Measurements from ENCODE around the gene HSPA12A.

Gene HSPA12A

GRCh38 chr10:116741391-116742351, 695 bp downstream of the HSPA12A start:
- no peak for DNase-seq (ENCODE audit: low read depth)

- DNase-seq (ENCODE audit: low read depth) = no peak
Observed at GRCh38 chr10:116740971-116741370, 1.4 kb downstream of the HSPA12A start.

DNA sequence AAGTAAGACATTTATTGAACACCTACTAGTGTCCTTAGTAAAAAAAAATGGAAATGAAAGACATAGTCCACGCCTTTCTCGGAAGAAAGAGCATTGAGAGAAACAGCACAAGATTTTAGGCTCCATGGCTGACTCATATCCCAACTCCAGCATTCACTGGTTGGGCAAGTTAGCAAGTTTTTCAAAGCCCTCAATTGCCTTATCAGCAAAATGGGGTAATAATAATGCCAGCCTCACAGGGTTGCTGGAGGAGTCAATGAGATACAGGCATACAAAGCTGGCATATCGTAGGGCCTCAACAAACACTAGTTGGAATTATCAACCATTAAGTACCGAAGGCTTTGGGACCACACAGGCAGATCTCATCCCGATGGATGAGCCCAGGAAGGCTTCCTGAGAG, 4.0 kb downstream of the HSPA12A start:
- DNase-seq (ENCODE audit: low read depth) = no peak

GRCh38 chr10:116737627-116738327, 4.6 kb downstream of the HSPA12A start:
- no peak for DNase-seq (ENCODE audit: low read depth)

DNA sequence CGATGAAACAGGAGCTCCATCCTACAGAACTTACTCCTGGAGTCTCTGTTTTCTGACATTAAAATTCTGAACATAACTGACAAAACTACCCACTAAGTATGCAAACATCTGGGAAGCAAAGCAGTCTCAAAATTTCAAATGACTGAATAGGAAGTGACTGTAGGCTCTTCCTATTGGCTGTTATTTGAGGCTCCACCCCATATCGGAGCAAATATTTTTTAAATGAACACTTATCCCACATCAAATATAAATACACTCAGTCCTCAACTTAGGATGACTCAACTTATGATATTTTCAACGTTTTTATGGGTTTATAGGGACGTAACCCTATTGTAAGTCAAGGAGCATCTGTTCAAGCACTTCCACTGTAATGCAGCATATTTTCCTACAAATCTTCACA, 8.8 kb downstream of the HSPA12A start:
- DNase-seq (ENCODE audit: low read depth) = no peak

DNA sequence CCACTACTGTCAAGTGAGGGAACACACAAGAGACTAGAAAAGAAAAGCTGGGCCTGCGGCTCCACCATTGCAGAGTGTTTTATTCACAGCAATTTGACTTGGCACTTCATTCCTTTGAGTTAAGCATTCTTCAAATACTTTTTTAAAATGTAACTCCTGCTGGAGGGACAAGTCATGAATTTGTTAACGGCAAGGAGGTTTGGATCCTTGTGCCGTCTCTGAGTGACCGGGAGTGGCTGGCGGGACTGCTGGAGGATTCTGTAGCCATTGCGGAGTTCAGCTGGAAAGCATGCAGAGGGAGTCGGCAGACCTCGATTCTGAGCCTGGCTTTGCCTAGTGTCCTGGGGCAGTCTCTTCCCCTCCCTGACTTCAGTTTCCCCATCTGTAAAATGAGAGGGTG, 9.8 kb downstream of the HSPA12A start:
- DNase-seq (ENCODE audit: low read depth) = no peak

GRCh38 chr10:116730464-116731260, 11.7 kb downstream of the HSPA12A start:
- no peak for DNase-seq (ENCODE audit: low read depth)

- DNase-seq (ENCODE audit: low read depth) = no peak
Observed at GRCh38 chr10:116729243-116729642, 13.1 kb downstream of the HSPA12A start.

DNA sequence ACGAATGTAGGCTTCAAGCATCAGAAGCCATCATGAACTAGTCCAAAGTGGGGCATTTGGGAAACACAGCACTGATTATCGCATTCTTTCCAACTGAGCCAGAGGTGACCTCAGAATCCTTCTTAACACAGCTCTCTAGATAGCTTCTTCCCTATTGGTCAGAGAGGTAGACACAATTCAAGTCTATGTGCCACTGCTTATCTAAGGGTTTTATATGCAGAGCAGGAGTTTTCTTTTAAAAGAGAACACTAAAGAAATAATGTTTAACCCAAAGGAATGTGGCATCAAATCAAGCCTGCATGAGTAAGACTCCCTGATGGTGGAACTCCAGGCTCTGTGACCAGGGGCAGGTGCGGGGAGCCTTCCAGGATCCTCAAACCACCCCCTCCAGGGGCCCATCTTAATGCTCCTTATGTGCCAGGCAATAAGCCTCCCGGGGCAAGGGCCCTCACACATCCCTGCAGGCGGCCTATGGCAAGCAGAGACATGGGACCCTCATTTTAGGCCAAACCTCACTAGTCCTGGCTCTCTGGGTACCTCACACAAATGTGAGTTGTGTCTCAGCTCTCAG, 13.8 kb downstream of the HSPA12A start:
- DNase-seq (ENCODE audit: low read depth) = no peak

GRCh38 chr10:116723428-116724281, 18.7 kb downstream of the HSPA12A start:
- peak; percentile 50 for DNase-seq (ENCODE audit: low read depth)

- no peak for DNase-seq (ENCODE audit: low read depth)
Observed at GRCh38 chr10:116722736-116723427, 19.5 kb downstream of the HSPA12A start.

DNA sequence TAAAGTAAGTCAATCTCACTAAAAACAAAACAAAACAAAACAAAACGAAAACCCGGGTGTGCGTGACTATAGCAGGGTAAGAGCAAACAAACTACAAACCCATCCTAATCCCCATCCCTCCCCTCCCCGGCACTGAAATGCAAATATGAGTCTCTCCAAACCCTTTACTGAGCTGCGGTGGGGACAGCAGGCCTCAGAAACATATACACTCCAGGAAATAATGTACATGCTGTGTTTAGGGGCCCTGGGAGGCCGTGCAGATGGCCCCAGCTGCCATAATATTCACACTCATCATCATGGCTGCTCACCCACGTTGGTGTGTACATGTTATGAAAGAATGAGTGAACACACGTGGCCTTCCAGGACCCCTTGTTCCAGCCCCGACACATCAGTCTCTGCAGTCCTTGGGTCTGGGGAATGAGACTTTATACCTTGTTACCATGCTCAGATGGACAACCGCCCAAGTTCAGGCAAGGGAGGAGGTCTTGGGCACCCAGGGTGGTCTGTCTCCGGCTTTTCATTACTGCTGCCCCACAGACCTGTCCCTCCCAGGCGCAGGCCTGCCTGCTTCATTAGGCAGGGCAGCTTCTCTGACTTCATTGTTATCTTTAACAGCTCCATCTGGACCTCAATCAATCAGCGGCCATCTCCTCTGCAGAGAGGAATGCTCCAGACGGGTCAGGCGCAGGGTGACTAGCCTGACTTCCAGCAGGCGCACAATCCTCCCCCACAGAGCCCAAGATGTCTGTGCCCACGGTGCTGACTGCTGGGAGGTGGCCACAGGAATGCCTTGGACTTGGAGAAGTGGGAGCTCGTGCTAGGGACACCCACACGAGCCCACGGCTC, 20.6 kb downstream of the HSPA12A start:
- DNase-seq (ENCODE audit: low read depth) = no peak

DNA sequence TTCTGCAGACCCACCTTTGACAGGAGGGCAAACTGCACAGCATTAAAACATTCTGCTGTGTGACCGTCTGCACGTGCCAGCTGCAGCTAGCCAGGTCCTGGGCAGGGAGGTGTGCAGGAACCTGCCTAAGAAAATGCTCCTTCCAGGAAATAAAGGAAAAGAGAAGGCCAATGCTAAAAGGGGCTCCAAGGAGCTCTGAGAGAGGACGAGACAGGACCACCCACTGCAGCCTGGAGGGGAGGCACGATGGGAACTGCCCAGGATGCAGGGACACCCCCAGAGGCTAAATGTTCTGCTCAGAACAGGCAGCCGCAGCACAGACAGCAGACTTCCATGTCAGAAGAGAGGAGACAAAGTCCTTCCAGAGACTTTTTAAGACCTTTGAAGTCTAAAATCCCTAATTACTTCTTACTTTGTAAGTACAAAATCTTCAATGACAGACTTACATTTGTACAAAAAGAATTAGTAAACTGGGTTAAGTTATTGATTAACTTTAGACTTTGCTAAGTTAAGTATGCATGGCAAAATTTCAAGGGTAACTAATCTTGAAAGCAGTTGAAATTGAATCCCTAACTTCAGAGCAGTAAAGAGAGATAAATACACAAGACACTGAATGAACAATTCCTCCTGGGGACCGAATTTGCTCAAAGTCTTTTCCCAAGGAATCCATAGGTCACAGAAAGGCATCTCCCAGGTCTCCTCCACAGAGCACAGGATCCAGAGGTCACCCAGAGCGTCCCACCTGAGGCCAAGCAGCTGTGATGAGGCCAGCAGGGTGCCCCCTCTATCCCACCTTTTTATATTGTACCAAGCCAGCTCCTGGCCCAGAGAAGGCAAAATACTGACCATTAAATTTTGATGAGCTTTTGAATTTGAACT, 21.5 kb downstream of the HSPA12A start:
- no peak for DNase-seq (ENCODE audit: low read depth)

DNA sequence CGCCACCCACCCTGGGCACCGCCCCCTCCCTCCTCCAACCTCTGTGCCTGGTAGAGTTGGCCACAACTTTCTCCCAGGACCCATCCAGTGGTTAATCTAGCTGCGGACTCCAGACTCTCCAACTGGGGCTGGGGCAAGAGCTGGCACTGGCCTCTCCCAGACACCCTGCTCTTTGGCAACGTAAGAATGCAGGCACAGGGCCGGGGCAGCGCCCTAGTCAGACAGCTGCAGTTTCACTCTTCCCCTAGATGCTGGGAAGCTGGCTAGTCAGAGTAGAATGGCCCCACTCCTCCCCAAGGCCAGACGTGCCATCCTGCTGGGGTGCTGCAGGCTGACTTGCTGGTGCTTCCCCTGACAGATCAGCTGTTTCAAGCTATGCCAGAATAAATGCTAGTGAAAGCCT, 22.1 kb downstream of the HSPA12A start:
- DNase-seq (ENCODE audit: low read depth) = no peak

- DNase-seq (ENCODE audit: low read depth) = no peak
Observed at GRCh38 chr10:116719804-116720203, 22.6 kb downstream of the HSPA12A start.

- no peak for DNase-seq (ENCODE audit: low read depth)
Observed at GRCh38 chr10:116718058-116718457, 24.3 kb downstream of the HSPA12A start.

- no peak for DNase-seq (ENCODE audit: low read depth)
Observed at GRCh38 chr10:116716381-116716780, 26.0 kb downstream of the HSPA12A start.

GRCh38 chr10:116715839-116716377, 26.5 kb downstream of the HSPA12A start:
- no peak for DNase-seq (ENCODE audit: low read depth)
